GM12875 (cell line): ENCODE data around the gene TRAF3.

Source experiments
- H3K4me3 ChIP-seq: one replicate; pipeline ENCODE4 v1.5.1; 2011; ENCODE audit warnings: low read depth, low read length, control low read depth
- TF ChIP-seq, protein P1 (sequence below): IDR thresholded peaks from 2 replicates; pipeline ENCODE4 v1.5.1; 2011; ENCODE audit warnings: low read depth, mild to moderate bottlenecking, control low read depth, inconsistent platforms, low read length, moderate library complexity, borderline replicate concordance; ENCODE audit not compliant: insufficient read depth

TRAF3 gene

GRCh38 chr14:102849526-102850379, 72.5 kb downstream of the TRAF3 start:
- no peak overlapping the region for H3K4me3 ChIP-seq
- TF ChIP-seq, protein P1, sequence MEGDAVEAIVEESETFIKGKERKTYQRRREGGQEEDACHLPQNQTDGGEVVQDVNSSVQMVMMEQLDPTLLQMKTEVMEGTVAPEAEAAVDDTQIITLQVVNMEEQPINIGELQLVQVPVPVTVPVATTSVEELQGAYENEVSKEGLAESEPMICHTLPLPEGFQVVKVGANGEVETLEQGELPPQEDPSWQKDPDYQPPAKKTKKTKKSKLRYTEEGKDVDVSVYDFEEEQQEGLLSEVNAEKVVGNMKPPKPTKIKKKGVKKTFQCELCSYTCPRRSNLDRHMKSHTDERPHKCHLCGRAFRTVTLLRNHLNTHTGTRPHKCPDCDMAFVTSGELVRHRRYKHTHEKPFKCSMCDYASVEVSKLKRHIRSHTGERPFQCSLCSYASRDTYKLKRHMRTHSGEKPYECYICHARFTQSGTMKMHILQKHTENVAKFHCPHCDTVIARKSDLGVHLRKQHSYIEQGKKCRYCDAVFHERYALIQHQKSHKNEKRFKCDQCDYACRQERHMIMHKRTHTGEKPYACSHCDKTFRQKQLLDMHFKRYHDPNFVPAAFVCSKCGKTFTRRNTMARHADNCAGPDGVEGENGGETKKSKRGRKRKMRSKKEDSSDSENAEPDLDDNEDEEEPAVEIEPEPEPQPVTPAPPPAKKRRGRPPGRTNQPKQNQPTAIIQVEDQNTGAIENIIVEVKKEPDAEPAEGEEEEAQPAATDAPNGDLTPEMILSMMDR = no peak

- TF ChIP-seq, protein P1 = no peak
- no peak overlapping the region for H3K4me3 ChIP-seq
Measured at GRCh38 chr14:102853648-102854047, 76.4 kb downstream of the TRAF3 start.

- H3K4me3 ChIP-seq = no peak overlapping the region
- TF ChIP-seq, protein P1 = no peak
Measured at GRCh38 chr14:102854091-102854703, 76.9 kb downstream of the TRAF3 start.

DNA sequence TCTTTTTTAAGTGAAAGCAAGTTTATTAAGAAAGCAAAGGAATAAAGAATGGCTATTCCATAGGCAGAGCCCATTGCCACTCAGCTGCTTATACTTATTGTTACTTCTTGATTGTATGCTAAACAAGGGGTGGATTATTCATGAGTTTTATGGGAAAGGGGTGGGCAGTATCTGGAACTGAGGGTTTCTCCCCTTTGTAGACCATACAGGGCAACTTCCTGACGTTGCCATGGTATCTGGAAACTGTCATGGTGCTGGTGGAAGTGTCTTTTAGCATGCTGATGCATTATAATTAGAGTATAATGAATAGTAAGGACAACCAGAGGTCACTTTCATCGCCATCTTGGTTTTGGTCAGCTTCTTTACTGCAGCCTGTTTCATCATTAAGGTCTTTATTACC, 78.9 kb downstream of the TRAF3 start:
- TF ChIP-seq, protein P1 = no peak

GRCh38 chr14:102857444-102857843, 80.2 kb downstream of the TRAF3 start:
- no peak overlapping the region for H3K4me3 ChIP-seq
- TF ChIP-seq, protein P1 = no peak

More for the DNA sequence above, 78.9 kb downstream of the TRAF3 start:
- no peak overlapping the region for H3K4me3 ChIP-seq

- TF ChIP-seq, protein P1 = no peak
- no peak overlapping the region for H3K4me3 ChIP-seq
Measured at GRCh38 chr14:102859911-102860310, 82.7 kb downstream of the TRAF3 start.
